HG03108 (cell line): ENCODE results near the gene KDM6A.
A peak's percentile ranks its signal among the peaks of the same experiment; 100 is the strongest.
"Not testable (repeated sequence)": the region's sequence is repeated elsewhere in the genome, so short reads cannot be mapped to it uniquely, and the experiment has no call there.

Experiments
- ATAC-seq: cut with Tn5 transposase; IDR thresholded peaks from one replicate; pipeline ENCODE4 v1.9.1; 2021; ENCODE audit warnings: moderate library complexity; ENCODE audit not compliant: unreplicated experiment

KDM6A gene

DNA sequence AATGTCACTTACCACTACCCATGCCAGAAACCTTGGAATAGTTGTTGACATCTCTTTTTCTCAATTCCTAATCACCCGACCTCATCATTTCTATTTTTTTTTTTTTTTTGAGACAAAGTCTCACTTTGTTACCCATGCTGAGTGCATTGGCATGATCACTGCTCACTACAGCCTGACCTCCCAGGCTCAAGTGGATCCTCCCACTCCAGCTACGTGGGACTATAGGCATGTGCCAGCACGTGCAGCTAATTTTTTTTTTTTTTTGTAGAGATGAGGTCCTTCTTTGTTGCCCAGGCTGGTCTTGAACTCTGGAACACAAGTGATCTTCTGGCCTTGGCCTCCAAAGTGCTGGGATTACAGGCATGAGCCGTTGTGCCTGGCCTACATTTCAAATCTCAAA, 12.0 kb downstream of the KDM6A start:
- ATAC-seq, result no peak

DNA sequence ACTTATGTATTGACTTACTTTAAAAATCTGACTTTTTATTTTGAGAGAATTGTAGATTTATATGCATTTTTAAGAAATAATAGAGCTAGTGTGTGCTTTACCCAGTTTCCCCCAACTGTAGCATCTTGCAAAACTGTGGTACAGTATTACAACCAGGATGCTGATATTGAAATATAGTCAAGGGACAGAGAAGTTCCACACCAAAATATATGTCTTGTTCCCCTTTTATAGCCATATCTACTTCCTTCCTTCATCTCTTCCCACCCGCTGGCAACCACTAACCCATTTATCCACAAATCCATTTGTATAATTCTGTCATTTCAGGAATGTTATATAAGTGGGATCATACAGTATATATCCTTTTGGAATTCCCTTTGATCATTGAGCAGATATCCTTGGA, 16.8 kb downstream of the KDM6A start:
- ATAC-seq, result no peak

DNA sequence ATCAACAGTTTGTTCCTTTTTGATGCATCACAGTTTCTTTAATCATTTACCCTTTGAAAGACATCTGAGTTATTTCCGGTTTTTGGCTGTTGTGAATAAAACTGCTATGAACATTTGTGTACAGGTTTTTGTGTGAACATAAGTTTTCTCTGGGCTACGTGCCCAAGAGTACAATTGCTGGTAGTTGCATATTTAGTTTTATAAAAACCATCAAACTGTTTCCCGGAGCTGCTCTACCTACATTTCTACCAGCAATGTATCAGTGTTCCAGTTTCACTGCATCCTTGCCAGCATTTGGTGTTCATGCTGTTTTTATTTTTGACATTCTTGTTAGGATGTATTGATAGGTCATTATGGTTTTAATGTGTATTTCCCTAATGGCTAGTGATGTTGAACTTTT, 17.3 kb downstream of the KDM6A start:
- no peak for ATAC-seq

DNA sequence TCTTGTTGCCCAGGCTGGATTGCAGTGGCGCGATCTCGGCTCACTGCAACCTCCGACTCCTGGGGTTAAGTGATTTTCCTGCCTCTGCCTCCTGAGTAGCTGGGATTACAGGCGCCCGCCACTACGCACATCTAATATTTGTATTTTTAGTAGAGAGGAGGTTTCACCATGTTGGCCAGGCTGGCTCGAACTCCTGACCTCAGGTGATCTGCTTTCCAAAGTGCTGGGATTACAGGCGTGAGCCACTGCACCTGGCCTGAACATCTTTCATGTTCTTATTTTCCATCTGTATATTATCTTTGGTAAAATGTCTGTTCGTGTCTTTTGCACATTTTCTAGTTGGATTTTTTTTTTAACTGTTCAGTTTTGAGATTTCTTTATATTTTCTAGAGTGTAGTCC, 17.7 kb downstream of the KDM6A start:
- not testable (repeated sequence) for ATAC-seq

DNA sequence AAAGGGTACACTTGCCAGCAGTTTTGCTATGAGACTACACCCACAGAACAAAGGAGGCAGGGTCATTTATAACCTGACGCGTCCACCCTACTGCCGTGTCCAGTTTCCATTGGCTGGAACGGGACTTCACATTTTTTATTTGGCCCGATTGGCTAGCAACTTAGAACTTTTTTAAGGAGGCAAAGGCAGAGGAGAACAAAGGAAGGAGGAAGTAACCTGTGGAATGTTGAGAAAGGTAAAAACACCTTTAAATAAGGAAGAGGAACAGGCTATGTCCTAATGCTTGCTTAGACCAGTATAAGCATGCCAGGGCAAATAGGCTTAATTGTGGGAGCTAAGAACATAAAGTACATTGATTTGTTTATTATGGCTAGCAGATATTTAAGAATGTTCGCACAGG, 18.7 kb downstream of the KDM6A start:
- ATAC-seq, result no peak

DNA sequence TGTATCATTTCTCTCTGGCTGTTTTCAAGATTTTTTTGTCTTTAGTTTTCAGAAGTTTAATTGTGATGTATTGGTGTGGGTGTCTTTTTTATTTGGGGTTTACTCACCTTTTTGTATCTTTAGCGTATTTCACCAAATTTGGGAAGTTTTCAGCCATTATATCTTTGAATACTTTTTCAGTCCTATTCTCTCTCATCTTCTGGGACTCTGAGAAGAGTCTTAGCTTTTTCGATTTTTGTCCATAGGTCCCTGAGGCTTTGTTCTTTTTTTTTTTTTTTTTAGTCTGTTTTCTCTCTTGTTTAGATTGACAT, 23.8 kb downstream of the KDM6A start:
- no peak for ATAC-seq

DNA sequence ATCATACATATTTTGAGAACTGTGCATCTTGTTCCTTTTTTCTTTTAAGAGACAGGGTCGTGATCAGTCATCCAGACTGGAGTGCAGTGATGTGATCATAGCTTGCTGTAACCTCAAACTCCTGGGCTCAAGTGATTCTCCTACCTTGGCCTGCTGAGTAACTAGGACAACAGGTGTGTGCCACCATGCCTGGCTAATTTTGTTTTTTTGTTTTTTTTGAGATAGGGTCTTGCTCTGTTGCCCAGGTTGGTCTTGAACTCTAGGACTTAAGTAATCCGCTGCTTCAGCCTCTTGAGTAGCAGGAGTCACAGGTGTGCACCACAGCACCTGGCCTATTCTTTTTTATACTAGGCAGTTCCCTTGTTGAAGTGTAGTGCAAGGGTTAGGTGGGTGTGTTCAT, 24.6 kb downstream of the KDM6A start:
- no peak for ATAC-seq

DNA sequence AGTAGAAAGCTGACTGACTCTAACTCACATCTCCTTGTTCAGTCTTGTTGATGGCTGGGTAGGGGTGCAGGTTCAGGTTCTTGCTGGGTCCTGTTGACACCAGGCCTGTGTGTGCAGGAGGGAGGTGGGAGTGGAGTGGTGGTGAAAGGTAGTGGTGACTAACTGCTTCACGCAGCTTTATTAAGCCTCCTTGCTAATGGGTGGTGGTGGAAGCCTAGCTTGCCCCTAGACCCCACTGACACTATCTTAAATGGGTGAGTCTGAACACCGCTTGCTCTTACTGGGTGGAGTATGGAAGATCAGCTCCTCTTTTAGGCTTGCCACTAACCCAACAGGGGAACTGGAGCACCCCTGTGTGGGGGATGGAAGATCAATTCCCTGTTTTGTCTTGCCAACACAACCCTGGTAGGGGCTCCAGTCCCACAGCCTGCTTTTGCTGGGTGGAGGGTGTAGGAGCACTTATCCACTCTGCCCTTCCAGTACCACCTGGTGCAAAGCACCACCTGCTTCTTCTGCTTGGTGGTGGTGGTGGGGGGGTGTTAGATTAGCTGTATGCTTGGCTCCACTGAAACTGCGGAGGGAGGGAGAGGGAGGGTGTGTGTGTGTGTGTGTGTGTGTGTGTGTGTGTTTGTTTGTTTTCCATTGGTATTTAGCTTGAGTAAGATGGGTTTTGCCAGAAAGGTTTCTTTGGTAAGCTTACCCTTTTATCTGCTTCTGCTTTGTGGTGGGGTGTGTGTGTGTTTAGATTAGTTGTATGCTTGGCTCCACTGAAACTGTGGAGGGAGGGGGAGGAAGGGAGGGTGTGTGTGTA, 25.6 kb downstream of the KDM6A start:
- ATAC-seq, result no peak

DNA sequence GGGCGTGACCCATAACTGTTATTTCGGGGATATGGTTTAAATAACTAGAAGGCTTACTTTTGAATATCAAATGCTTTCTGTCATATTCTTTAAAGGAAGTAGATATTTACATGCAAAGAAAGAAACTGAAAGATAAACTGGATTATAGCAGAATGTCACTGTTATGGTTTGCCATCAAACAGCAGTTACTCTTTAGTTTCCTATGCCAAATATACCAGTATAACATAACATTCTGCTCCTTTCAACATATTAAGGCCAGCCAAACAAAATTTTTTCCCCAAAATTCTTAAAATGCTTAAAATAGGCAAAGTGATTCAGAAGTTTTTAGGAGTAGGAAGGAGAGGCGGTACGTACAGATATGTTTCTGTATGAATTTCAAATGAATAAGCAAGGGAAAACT, 27.0 kb downstream of the KDM6A start:
- no peak for ATAC-seq

DNA sequence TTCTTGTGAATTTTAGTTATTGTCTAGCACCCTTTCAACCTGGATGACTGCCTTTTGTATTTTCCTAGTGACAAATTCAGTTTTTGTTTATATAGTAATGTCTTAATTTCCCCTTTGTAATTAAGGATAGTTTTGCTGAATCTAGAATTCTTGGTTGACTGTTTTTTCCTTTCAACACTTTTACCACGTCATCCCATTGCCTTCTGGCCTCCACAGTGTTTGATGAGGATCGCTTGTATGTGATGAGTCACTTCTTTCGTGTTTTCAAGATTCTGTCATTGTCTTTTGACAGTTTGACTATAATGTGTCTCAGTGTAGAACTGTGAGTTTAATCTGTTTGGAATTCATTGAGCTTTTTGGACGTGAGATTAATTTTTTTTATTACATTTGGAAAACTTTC, 30.1 kb downstream of the KDM6A start:
- ATAC-seq, result no peak

DNA sequence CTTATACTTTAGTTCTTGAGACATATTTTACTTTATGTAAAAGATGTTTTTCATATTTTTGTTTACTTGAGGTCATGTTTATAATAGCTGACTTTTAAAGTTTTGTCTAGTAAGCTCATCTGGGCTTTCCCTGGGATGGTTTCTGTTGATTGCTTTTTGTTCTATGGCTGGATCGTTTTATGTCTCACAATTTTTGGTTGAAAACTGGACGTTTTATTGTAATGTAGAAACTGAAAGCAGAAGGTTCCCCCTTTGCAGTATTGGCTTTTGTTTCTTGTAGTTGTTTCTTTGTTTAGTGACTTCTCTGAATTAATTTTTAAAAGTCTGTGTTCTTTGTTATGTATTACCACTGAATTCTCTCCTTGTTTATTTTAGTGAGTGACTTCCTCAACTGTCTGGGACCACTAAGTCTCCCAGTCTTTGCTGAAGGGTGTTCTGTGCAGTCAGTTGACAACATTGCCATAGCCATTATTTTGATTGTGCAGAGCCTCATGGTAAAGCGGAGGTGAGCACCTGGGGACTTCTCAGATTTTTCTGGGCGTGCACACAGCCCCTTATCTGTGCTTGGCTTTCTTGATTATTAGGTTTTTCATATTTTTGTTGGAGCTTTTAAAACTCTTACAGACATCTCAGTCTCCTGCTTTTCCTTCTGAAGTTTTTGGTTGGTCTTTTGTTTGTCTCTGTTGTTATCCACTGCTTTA, 31.0 kb downstream of the KDM6A start:
- no peak for ATAC-seq

DNA sequence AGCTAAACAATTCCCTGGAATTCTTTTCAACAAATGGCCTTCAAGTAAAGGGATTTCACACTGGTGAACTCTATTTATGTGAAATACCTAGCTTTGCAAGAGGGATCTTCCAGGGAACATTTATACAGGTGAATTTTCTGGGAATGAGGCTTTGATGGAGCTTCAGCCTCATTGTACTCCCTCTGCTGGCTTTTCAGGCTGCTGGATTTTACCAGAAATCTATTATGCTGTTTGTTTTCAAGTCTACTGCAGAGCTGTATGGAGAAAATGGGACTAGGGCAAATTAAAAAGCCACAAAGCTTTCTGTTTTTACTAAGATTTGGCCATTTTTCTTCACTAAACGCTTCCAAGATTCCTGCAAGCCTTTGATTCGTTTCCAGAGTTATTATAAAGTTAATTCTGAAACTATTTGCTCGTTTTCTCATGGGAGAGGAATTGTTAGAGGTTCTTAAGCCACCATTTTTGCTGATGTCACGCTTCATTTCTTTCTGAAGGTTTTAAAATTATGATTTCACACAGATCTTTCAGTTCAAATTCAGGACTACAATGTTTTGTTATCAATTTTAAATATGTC, 31.6 kb downstream of the KDM6A start:
- ATAC-seq, result no peak

DNA sequence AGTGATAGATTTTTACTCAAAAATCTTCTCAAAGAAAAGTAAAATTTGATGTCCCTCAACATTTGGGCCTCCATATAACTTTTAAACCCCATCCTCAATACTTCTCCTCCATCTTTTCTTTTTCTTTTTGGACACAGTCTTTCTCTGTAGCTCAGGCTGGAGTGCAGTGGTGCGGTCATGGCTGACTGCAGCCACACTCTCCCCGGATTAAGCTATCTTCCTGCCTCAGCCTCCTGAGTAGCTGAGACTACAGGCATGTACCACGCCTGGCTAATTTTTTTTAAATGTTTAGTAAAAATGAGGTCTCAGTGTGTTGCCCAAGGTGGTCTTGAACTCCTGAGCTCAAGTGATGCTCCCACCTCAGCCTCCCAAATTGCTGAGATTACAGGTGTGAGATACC, 33.1 kb downstream of the KDM6A start:
- ATAC-seq, result peak; percentile 56

DNA sequence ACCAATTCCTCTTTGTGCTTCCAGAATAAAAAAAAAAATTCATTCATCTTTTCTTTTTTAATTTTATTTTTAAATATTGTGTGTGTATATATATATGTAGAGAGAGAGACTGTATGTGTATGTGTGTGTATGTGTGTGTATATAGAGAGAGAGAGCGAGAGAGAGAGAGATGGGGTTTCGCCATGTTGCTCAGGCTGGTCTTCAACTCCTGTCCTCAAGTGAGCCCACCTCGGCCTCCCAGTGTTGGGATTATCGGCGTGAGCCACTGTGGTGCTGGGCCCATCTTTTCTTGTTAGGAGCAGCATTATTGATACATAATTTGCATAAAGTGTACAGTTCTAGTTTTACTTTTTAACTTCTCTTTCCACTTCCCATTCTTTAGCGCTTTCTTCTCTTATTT, 33.6 kb downstream of the KDM6A start:
- ATAC-seq, result peak; percentile 2

DNA sequence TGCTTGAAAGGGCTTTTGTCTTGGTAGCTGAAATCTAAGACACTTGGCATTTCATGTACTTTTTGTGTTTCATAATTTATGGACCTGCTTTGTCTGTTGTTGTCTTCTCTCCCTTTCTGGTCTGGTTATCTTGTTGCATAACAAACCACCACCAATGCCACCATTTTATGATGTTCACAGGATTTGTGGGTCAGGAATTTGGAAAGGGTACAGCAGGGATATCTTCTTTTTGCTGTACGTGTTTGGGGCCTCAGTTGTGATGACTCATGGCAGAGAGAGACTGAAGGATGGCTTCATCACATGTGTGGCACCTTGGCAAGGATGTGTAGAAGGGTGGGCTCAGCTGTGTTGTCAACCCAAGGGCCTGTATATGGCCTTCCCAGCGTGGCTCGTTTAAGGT, 35.2 kb downstream of the KDM6A start:
- ATAC-seq, result no peak

DNA sequence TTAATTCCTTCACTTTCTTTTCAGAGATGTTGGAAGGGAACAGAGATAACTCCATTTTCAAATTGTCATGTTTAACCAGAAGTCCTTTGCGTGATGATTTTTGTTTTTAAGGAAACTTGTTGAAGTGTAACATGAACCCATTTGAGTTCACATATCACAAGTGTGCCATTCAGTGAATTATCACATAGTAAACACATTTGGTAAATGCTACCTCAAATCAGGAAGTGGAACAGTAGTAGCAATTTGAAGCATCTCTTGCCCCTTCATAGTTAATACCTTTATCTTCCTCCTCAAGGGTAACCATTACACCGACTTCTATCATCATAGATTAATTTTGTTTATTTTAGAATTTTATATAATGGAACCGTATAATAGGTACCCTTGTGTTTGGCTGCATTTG, 35.8 kb downstream of the KDM6A start:
- ATAC-seq, result no peak

DNA sequence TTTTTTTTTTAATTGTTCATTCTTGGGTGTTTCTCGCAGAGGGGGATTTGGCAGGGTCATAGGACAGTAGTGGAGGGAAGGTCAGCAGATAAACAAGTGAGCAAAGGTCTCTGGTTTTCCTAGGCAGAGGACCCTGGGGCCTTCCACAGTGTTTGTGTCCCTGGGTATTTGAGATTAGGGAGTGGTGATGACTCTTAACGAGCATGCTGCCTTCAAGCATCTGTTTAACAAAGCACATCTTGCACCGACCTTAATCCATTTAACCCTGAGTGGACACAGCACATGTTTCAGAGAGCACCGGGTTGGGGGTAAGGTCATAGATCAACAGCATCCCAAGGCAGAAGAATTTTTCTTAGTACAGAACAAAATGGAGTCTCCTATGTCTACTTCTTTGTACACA, 37.5 kb downstream of the KDM6A start:
- not testable (repeated sequence) for ATAC-seq

DNA sequence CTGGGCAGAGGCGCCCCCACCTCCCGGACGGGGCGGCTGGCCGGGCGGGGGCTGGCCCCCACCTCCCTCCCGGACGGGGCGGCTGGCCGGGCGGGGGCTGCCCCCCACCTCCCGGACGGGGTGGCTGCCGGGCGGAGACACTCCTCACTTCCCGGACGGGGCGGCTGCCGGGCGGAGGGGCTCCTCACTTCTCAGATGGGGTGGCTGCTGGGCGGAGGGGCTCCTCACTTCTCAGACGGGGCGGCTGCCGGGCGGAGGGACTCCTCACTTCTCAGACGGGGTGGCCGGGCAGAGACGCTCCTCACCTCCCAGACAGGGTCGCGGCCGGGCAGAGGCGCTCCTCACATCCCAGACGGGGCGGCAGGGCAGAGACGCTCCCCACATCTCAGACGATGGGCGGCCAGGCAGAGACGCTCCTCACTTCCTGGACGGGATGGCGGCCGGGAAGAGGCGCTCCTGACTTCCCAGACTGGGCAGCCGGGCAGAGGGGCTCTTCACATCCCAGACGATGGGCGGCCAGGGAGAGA, 38.1 kb downstream of the KDM6A start:
- ATAC-seq, result not testable (repeated sequence)

DNA sequence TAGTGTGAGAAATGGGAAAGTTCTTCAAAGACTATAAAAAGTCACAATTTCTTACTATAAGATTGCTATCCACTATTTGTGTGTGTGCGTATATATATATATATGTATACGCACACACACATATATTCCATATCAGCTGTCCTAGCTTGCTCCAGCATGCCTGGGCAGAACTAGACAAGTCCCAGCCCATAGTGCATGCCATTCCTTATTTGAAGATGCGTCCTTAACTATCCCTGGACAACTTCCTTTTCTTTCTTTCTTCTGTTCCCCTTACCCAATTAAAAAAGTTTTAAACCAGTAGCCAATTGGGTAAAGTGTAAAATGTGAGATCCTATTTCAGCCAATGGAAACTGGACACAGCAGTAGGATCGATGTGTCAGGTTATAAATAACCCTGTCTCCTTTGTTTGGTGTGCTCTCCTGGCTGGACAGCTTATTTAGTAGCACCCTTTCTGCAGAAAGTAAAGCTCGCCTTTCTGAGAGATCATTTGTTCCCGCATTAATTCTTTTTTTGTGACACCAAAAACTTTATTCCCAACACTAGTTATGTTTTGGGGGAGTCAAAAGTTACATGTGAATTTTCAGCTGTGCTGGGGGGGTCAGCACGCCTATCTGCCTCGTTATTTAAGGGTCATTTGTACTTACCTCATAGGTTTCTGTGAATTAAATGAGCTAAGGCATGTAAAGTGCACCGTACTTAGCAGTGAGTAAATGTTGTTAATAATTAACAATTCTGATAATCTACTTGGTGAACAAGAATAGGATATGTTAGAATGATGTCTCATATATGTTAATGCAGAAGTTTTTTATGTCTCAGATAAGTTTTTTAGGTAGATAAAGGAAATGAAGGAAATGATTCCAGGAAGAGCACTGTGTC, 40.9 kb downstream of the KDM6A start:
- no peak for ATAC-seq

DNA sequence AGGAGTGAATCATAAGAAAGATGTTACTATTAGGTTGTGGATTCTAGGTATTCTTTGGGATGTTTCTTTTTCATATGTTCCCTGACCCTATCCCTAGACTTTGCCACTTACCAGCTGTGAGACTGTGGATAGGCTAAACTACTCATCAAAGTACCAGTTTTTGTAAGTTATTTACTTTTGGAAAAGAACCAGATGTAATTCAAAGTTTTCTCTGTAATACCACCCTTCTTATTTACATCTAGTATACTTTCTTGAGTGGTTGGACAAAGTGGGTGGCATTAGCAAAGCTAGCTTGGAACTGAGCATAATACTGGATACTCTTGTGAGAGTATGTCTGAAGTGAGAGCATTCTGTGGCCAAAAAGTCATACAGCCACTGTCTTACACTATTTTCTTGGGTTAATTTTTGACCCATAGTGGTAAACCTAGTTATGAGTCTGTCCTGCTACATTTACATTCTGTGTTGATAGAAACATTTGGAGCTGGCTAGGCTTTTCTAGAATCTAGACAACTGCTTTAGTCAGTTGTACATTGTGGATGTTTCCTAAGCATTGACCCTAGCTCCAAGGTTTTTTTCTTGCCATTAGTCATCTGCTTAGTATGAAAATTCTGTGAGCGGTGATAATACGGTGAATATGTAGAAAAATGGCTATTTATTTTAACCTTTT, 41.7 kb downstream of the KDM6A start:
- ATAC-seq, result peak; percentile 94
